ENCODE measurements around the gene PINLYP. TPM values are rescaled to one million over a fixed set of nuclear protein-coding genes. Genes with fewer than 3 reads are reported as not detected.

The PINLYP gene
- total RNA-seq, 4 donors from 2014 or later: 3.3 to 11.7 (median 6.0) TPM

- no peak for TF ChIP-seq CTCF (IDR thresholded peaks at IDR 0.05; ENCODE audit: low read depth)
These were observed 14.1 kb downstream of the PINLYP start for GRCh38 chr19:43589678-43590077.

GRCh38 chr19:43591904-43592772 is 16.5 kb downstream of the PINLYP start:
- TF ChIP-seq CTCF (IDR thresholded peaks at IDR 0.05; ENCODE audit: low read depth): no peak

GRCh38 chr19:43592800-43593350 is 17.3 kb downstream of the PINLYP start:
- no peak for TF ChIP-seq CTCF (IDR thresholded peaks at IDR 0.05; ENCODE audit: low read depth)

- TF ChIP-seq CTCF (IDR thresholded peaks at IDR 0.05; ENCODE audit: low read depth): no peak
These were observed 18.6 kb downstream of the PINLYP start for GRCh38 chr19:43594081-43594697.

GRCh38 chr19:43594710-43595604 is 19.4 kb downstream of the PINLYP start:
- TF ChIP-seq CTCF (IDR thresholded peaks at IDR 0.05; ENCODE audit: low read depth): no peak

- TF ChIP-seq CTCF (IDR thresholded peaks at IDR 0.05; ENCODE audit: low read depth): no peak
These were observed 20.0 kb downstream of the PINLYP start for GRCh38 chr19:43595605-43595998.
